Right atrium auricular region (tissue), 2 donors: ENCODE results near the gene PAK1IP1. TPM values are rescaled to one million over a fixed set of nuclear protein-coding genes. Genes with fewer than 3 reads are reported as not detected.

Experiments
- DNase-seq: peaks from one replicate; pipeline ENCODE4 v3.0.0-alpha.2; 2019; ENCODE audit warnings: low spot score
- H3K27ac ChIP-seq, 2 donors: fragments of 200-600 bp; sonication (generic); 1 replicate in 1 of 2; 2 replicates in 1 of 2; pipeline ENCODE4 v1.5.1; 2016 to 2019
- H3K27me3 ChIP-seq, 2 donors: fragments of 200-600 bp; sonication (generic); one replicate each; pipeline versions ENCODE4 v1.5.1 to v1.6.0; 2017 to 2019
- H3K36me3 ChIP-seq: fragments of 200-600 bp; sonication (generic); one replicate; pipeline ENCODE4 v1.5.1; 2016
- H3K4me1 ChIP-seq, 2 donors: fragments of 200-600 bp; sonication (generic); one replicate each; pipeline versions ENCODE4 v1.5.1 to v1.6.0; 2017 to 2019
- H3K4me3 ChIP-seq, 2 donors: fragments of 200-600 bp; sonication (generic); 1 replicate in 1 of 2; 2 replicates in 1 of 2; pipeline ENCODE4 v1.5.1; 2017 to 2019; ENCODE audit warnings: mild to moderate bottlenecking in 1 of 2, moderate library complexity in 1 of 2
- H3K9me3 ChIP-seq, 2 donors: fragments of 200-600 bp; sonication (generic); one replicate each; pipeline ENCODE4 v1.5.1; 2019
- total RNA-seq, 2 donors: library from RNA; depleted of rRNA; stranded (reverse); fragments of >200 nt; gene quantifications; one replicate each; pipeline ENCODE4 v1.1.0, GENCODE V29; 2016
- TF ChIP-seq, protein P1 (sequence below), 2 donors: fragments of 200-600 bp; sonication (generic); IDR thresholded peaks; one replicate each; pipeline ENCODE4 v1.5.1; 2019; ENCODE audit warnings: antibody characterized with exemption in 2 of 2

PAK1IP1 gene
- total RNA-seq, 2 donors from 2014 or later: 9.0 to 10.4 TPM

DNA sequence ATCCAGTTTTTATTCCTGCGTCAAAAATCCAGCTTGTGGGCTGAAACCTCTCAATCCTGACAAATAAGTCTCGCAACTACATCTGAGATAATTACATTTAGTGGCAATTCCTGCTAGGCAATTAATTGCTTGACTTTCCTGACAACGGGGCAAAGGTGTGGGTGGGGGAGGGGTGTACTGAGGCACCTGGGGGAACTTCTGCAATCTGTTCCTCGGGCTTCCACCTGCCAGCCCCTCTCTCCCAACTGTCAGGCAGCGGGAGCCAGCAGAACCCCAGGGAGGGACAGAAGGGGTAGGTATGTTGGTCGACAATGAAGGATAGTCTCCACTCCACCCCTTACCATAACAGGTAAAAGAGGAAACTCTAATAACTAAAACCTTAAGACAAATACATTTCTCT is 7.2 kb upstream of the PAK1IP1 start:
- Histone ChIP-seq H3K27ac (no peak overlapping the region), H3K36me3 (no peaks in the 10 kb centered on the region), H3K4me1 (no peaks in the 10 kb centered on the region), H3K4me3 (no peak overlapping the region), H3K9me3 (no peaks in the 10 kb centered on the region), H3K27me3 (no peaks in the 10 kb centered on the region)
- TF ChIP-seq, protein P1, sequence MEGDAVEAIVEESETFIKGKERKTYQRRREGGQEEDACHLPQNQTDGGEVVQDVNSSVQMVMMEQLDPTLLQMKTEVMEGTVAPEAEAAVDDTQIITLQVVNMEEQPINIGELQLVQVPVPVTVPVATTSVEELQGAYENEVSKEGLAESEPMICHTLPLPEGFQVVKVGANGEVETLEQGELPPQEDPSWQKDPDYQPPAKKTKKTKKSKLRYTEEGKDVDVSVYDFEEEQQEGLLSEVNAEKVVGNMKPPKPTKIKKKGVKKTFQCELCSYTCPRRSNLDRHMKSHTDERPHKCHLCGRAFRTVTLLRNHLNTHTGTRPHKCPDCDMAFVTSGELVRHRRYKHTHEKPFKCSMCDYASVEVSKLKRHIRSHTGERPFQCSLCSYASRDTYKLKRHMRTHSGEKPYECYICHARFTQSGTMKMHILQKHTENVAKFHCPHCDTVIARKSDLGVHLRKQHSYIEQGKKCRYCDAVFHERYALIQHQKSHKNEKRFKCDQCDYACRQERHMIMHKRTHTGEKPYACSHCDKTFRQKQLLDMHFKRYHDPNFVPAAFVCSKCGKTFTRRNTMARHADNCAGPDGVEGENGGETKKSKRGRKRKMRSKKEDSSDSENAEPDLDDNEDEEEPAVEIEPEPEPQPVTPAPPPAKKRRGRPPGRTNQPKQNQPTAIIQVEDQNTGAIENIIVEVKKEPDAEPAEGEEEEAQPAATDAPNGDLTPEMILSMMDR (IDR thresholded peaks at IDR 0.05): no peak
- DNase-seq: no peak

DNA sequence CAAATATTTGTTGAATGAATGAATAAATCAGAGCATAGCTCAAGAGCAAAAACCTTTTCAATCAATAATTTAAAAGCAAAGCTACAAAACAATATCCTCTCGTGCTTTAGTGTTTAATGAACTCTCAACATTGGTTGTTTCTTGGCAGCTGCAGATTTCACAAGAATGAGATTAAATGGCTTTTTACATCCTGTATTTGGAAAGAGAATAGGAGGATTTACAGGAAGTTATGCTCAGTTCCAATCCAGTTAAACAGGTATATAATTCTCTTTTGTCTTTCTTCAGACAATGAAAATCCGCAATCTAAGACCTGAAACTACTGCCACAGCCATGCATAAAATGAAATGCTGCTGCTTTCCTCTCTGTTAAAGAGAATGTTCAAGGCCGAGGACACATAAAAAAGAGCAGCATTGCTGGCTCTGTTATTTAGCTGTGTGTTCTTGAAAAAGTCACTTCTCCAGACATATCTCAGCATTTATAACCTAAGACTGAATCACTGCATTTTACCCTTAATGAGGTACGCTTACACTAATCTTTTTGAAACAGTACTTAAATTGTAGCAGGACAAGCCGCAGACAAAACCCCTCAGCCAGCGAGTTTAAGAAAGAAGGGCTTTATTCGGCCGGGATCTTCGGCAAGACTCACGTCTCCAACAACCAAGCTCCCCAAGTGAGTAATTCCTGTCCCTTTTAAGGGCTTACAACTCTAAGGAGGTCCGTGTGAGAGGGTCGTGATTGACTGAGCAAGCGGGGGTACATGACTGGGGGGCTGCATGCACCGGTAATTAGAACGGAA is 3.9 kb upstream of the PAK1IP1 start:
- no peak for DNase-seq
- Histone ChIP-seq H3K4me3 (no peak overlapping the region), H3K4me1 (peaks cover 0 to 18% of the 10 kb centered on the region in 2 donors), H3K36me3 (no peaks in the 10 kb centered on the region), H3K9me3 (no peaks in the 10 kb centered on the region), H3K27me3 (no peaks in the 10 kb centered on the region), H3K27ac (no peak overlapping the region)
- TF ChIP-seq, protein P1 (IDR thresholded peaks at IDR 0.05): no peak

DNA sequence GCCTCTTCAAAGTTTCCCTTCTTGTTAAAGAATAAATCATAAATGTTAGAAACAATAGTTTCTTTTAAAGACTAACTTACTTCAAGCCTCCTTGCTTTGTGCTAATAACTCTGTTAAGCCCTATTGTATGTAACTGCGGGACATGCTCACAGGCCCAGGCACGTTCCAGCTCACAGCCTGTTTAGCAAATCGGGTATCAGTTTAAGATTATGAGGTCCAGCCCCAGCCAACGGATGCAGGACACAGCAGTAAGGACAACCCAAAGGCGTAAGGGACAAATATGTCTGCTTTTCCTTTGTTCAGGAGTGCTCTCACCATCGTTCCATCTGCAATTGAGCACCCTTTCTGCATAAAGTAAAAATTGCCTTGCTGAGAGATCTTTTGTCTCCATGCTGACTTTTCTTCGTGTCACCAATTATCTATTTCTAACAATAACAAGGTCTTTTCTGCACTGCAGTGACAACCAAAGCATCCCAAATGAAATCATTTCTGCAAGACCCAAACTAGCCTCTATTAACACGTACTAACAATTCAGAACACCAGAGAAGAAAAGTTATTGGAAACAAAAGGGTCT is 1.7 kb upstream of the PAK1IP1 start:
- H3K4me3 ChIP-seq: no peak overlapping the region
- TF ChIP-seq, protein P1 (IDR thresholded peaks at IDR 0.05): no peak
- H3K9me3 ChIP-seq: no peaks in the 10 kb centered on the region
- no peak overlapping the region for H3K27ac ChIP-seq
- no peak for DNase-seq
- H3K4me1 ChIP-seq: peaks cover 0 to 23% of the 10 kb centered on the region in 2 donors
- H3K27me3 ChIP-seq: no peaks in the 10 kb centered on the region
- H3K36me3 ChIP-seq: peaks cover 6% of the 10 kb centered on the region

DNA sequence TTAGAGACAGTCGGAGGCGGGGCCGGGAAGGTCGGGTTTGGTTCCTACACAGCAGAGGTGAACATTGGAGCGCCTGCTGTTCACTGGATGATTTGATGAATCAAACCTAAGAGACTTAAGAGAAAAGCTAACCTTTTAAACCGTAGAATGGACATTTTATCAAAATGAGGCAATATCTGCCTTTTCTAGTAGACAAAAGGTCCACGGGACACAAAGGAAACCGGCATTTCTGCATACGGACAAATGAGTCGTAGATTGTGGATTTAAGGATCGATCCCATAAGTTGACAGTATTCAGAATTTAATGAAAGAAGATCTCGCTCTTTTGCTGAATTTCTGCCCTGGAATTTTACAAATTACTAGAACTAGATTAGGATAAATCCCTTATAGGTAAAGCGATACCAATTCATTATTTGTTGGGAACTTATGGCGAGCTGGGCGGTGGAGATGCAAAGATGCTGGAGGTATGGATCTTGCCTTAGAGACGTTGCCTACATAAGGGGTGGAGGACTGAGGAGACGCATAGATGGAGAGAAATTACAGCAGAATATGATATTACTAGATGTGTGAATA is 400 bp downstream of the PAK1IP1 start:
- Histone ChIP-seq H3K27me3 (no peaks in the 10 kb centered on the region), H3K36me3 (peaks cover 23% of the 10 kb centered on the region), H3K4me1 (peaks cover 0 to 23% of the 10 kb centered on the region in 2 donors), H3K4me3 (peak overlapping the region; percentile 86 to 92), H3K9me3 (no peaks in the 10 kb centered on the region), H3K27ac (peak overlapping the region; percentile 90 to 93)
- TF ChIP-seq, protein P1 (IDR thresholded peaks at IDR 0.05): no peak
- no peak for DNase-seq

DNA sequence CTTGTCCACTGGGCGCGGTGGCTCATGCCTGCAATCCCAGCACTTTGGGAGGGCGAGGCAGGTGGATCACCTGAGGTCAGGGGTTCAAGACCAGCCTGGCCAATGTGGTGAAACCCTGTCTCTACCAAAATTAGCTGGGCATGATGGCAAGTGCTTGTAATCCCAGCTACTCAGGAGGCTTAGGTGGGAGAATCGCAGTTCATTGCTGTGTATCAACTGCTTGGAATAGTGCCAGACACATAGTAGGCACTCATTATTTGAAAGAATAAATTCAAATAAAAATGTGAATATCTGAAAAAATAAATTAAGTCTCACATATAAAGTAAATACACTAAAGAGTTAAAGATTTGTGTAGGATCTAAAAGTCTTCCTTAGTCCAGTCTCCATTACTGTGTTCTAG is 1.9 kb downstream of the PAK1IP1 start:
- peaks cover 0 to 23% of the 10 kb centered on the region in 2 donors for H3K4me1 ChIP-seq
- H3K4me3 ChIP-seq: no peak overlapping the region
- H3K27me3 ChIP-seq: no peaks in the 10 kb centered on the region
- no peaks in the 10 kb centered on the region for H3K9me3 ChIP-seq
- no peak for DNase-seq
- H3K36me3 ChIP-seq: peaks cover 23% of the 10 kb centered on the region
- TF ChIP-seq, protein P1 (IDR thresholded peaks at IDR 0.05): no peak
- H3K27ac ChIP-seq: no peak overlapping the region
